IPS-18a (cell line): Measurements from ENCODE around the gene RGP1.

Source experiments
- H3K27ac ChIP-seq: one replicate; pipeline ENCODE4 v1.5.1; 2013; ENCODE audit warnings: low read length
- H3K27me3 ChIP-seq: one replicate; pipeline ENCODE4 v1.6.1; 2013; ENCODE audit warnings: mild to moderate bottlenecking, low read length; ENCODE audit not compliant: control insufficient read depth, insufficient read depth
- H3K36me3 ChIP-seq: one replicate; pipeline ENCODE4 v1.6.1; 2013; ENCODE audit warnings: low read depth, low read length; ENCODE audit not compliant: control insufficient read depth
- H3K4me1 ChIP-seq: one replicate; pipeline ENCODE4 v1.6.1; 2013; ENCODE audit warnings: low read depth, low read length; ENCODE audit not compliant: control insufficient read depth
- H3K4me3 ChIP-seq: one replicate; pipeline ENCODE4 v1.5.1; 2013; ENCODE audit warnings: low read length
- H3K9ac ChIP-seq: one replicate; pipeline ENCODE4 v1.6.1; 2013; ENCODE audit warnings: mild to moderate bottlenecking, low read length, moderate library complexity
- H3K9me3 ChIP-seq: one replicate; pipeline ENCODE4 v1.6.1; 2013; ENCODE audit warnings: low read depth, low read length; ENCODE audit not compliant: control insufficient read depth

The RGP1 gene

DNA sequence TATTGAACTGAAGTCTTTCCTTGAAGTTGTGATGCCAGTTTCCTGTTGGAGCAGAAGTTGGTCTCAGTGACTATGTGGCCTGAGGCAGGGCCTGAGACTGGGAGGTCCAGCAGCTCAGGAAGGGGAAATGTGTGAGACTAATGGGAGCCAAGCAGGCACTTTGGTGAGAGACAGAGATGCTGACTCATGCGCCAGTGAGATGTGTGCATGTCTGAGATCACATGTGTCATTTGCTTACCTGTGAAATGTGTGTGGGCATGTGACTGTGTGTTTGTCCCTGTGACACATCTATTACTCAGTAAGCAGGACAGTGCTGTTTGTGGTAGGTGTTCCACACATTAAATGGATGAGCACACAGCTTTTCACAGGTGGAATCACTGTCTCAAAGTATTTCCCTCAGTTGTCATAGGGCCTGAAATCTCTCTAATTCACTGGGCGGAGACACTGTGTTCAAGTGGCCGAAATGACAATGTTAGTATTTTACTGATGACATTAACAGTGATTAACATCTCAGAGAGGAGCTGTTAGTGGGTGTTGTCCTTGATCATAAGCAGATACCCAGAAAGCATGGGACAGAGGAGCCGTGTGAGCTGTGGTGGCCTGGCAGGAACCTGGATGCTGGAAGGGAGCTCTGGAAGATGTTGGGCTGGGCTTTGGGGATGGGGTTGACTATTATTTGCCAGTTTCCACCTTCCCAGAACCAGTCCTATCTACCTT, 49.7 kb downstream of the RGP1 start:
- Histone ChIP-seq H3K27ac (no peak overlapping the region), H3K36me3 (no peaks in the 10 kb centered on the region), H3K9ac (no peak overlapping the region), H3K4me3 (no peak overlapping the region), H3K4me1 (no peaks in the 10 kb centered on the region), H3K9me3 (no peaks in the 10 kb centered on the region), H3K27me3 (no peaks in the 10 kb centered on the region)

- Histone ChIP-seq H3K27me3 (no peaks in the 10 kb centered on the region), H3K27ac (no peak overlapping the region), H3K4me1 (no peaks in the 10 kb centered on the region), H3K9me3 (no peaks in the 10 kb centered on the region), H3K9ac (no peak overlapping the region), H3K4me3 (no peak overlapping the region), H3K36me3 (peaks cover 2% of the 10 kb centered on the region)
Observed at GRCh38 chr9:35800530-35800929, 51.4 kb downstream of the RGP1 start.

DNA sequence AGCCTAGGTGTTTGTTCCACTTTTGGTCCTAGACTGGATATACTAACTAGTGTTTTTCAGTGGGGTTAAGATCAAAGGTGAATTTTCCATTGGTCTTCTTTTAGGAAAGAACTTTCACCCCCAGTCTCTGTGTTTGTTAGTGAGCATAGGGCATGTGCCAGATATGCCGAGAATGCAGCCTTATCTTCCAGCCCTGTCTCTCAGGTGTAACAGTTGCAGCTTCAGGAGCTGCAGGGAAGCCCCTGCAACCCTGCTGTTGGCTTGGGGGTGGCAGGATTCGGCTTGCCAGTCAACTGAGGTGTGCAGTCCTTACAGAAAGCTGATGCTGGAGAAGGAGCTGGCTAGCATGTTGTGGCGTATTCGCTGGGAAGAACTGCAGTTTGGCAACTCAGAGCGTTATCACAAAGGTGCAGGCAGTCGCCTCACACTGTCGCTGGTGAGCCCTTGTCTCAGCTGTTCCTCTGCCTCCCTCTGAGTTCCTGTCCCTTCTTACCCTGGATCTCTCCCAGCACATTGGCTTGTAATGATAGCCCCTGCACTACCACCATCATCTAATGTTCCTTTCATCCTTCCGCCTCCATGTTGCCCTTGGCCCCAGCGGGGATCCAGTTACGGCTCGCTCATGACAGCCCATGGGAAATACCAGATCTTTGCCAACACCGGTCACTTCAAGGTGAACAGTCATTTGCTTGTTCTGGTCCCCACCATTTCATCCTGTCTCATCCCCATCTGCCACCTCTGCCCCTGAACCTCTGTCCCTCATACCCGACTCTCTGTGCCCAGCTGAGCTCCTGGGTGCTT, 52.4 kb downstream of the RGP1 start:
- Histone ChIP-seq H3K4me3 (no peak overlapping the region), H3K9me3 (no peaks in the 10 kb centered on the region), H3K27me3 (no peaks in the 10 kb centered on the region), H3K36me3 (peaks cover 2% of the 10 kb centered on the region), H3K9ac (no peak overlapping the region), H3K4me1 (no peaks in the 10 kb centered on the region), H3K27ac (no peak overlapping the region)

DNA sequence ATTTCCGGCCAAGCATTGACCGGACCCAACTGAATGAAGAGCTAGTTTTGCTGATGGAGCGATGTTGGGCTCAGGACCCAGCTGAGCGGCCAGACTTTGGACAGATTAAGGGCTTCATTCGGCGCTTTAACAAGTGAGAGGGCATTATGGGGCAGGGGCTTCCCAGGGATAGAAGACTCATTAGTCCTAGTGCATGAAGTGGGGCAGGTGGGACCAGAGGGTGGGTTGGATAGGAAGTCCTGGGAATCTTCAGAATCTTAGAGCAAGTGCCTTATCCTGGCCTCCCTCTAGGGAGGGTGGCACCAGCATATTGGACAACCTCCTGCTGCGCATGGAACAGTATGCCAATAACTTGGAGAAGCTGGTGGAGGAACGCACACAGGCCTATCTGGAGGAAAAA, 57.0 kb downstream of the RGP1 start:
- Histone ChIP-seq H3K9ac (no peak overlapping the region), H3K9me3 (no peaks in the 10 kb centered on the region), H3K4me3 (no peak overlapping the region), H3K4me1 (no peaks in the 10 kb centered on the region), H3K27me3 (no peaks in the 10 kb centered on the region), H3K27ac (no peak overlapping the region), H3K36me3 (peaks cover 2% of the 10 kb centered on the region)
